ENCODE measurements around the gene GATD1.

The GATD1 gene

GRCh38 chr11:811446-812245 is 34.4 kb upstream of the GATD1 start:
- TF ChIP-seq, protein P1, sequence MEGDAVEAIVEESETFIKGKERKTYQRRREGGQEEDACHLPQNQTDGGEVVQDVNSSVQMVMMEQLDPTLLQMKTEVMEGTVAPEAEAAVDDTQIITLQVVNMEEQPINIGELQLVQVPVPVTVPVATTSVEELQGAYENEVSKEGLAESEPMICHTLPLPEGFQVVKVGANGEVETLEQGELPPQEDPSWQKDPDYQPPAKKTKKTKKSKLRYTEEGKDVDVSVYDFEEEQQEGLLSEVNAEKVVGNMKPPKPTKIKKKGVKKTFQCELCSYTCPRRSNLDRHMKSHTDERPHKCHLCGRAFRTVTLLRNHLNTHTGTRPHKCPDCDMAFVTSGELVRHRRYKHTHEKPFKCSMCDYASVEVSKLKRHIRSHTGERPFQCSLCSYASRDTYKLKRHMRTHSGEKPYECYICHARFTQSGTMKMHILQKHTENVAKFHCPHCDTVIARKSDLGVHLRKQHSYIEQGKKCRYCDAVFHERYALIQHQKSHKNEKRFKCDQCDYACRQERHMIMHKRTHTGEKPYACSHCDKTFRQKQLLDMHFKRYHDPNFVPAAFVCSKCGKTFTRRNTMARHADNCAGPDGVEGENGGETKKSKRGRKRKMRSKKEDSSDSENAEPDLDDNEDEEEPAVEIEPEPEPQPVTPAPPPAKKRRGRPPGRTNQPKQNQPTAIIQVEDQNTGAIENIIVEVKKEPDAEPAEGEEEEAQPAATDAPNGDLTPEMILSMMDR (IDR thresholded peaks at IDR 0.05; ENCODE audit: low read depth, low read length, missing control alignments), result no peak
- no peak for DNase-seq (ENCODE audit: extremely low read depth, low read depth)
- H3K4me3 ChIP-seq (replicated peaks; ENCODE audit: low read depth, low read length), result peak overlapping the region; percentile 99

DNA sequence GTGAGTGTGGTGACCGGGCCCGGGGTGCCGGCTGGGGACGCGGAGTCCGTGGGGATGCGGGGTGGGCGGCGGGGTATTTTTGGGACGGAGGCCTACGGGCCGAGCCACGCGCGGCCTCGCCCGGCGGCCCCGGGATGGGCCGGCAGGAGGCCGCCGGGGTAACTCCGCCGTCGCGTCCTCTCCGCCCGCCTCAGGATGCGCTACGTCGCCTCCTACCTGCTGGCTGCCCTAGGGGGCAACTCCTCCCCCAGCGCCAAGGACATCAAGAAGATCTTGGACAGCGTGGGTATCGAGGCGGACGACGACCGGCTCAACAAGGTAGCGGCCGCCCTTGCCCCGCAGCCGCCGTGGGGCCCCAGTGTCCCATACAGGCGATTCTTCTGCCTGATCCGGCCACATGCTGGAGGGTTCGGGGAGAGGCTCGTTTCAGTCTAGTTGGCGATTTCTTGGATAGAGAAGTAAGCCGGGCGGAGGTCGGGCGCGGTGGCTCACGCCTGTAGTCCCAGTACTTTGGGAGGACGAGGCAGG is 32.8 kb upstream of the GATD1 start:
- peak overlapping the region; percentile 99 for H3K4me3 ChIP-seq (replicated peaks; ENCODE audit: low read depth, low read length)
- DNase-seq (ENCODE audit: extremely low read depth, low read depth), result no peak
- TF ChIP-seq, protein P1 (IDR thresholded peaks at IDR 0.05; ENCODE audit: low read depth, low read length, missing control alignments), result no peak

- DNase-seq (ENCODE audit: extremely low read depth, low read depth), result peak; percentile 87
- TF ChIP-seq, protein P1 (IDR thresholded peaks at IDR 0.05; ENCODE audit: low read depth, low read length, missing control alignments), result no peak
- peak within 1 kb of the TSS; percentile 99 for H3K4me3 ChIP-seq (replicated peaks; ENCODE audit: low read depth, low read length)
Measured at GRCh38 chr11:809287-810039, 32.2 kb upstream of the GATD1 start, which contains the start of gene RPLP2. Gene RPLP2, plus strand, starts transcription at chr11:809967. Its CDS starts 268 bp downstream, at chr11:810235.

- peak overlapping the region; percentile 99 for H3K4me3 ChIP-seq (replicated peaks; ENCODE audit: low read depth, low read length)
- no peak for DNase-seq (ENCODE audit: extremely low read depth, low read depth)
Measured at GRCh38 chr11:808427-809286, 31.4 kb upstream of the GATD1 start.

GRCh38 chr11:804599-804964 is 27.3 kb upstream of the GATD1 start:
- no peak for DNase-seq (ENCODE audit: extremely low read depth, low read depth)
- TF ChIP-seq, protein P1 (IDR thresholded peaks at IDR 0.05; ENCODE audit: low read depth, low read length, missing control alignments), result no peak
- peak overlapping the region; percentile 75 for H3K4me3 ChIP-seq (replicated peaks; ENCODE audit: low read depth, low read length)

More at GRCh38 chr11:808427-809286, 31.4 kb upstream of the GATD1 start:
- TF ChIP-seq, protein P1 (IDR thresholded peaks at IDR 0.05; ENCODE audit: low read depth, low read length, missing control alignments), result no peak
